ENCODE results near the gene FGL2.
"Not testable (repeated sequence)": the region's sequence is repeated elsewhere in the genome, so short reads cannot be mapped to it uniquely, and the experiment has no call there.

The FGL2 gene

DNA sequence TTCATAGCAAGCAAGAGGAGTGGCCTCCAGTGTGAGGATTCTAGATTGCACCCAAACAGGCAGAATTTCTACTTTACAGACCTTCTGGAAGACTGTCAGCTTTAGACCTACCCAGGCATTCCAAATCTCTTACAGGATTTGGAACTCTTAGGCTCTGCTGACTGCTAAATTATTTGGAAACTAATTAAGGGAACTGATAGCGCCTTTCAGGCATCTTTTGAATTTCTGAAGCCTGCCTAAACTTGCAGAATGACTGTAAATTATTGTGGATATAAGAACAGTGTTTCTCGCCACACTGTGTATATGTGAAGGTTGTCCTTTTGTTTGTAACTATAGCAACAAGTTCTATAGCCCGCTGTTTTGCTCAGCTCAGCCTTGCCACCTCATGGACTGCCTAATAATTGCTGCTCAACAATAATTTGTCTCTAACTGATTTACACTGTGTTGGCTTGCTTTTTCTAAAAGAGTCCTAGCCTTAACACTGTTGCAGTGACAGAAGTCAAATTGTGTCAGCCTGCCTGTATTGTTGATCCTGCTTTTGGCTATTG lies 44.6 kb downstream of the FGL2 start:
- ATAC-seq, result peak; percentile 54 to 55

DNA sequence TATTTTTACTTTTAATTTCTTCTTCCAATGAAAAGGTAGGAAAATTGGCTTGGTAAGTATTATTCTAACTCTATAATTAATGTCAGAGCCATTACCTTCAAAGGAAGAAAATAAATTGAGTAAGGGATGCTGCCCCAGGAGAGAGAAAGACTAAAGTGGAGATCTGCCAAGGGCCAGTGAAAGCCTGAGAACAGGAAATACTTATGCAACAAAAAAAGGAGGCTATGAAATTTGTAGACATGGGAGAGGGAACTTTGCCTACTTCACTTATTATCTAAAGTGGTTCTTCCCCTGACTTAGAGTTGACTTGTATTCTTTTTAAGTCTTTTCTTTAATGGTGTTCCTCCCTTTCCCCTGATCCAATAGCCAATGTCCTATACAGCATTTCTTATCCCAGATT lies 47.4 kb downstream of the FGL2 start:
- not testable (repeated sequence) for ATAC-seq
